Measurements from ENCODE around the gene ZDHHC8. TPM values are rescaled to one million over a fixed set of nuclear protein-coding genes. Genes with fewer than 3 reads are reported as not detected.

The ZDHHC8 gene
- total and polyA plus RNA-seq, 2 donors (not counting 1 experiment from before 2014, with no cell fraction given), result 94.4 to 96.9 TPM

- POLR2A ChIA-PET, result no interaction called here
Observed at GRCh38 chr22:20183823-20184222, 52.2 kb downstream of the ZDHHC8 start.

GRCh38 chr22:20184501-20185165, 53.0 kb downstream of the ZDHHC8 start:
- Mint-ChIP-seq H3K9me3 (ENCODE audit: insufficient read depth) (no peaks in the 10 kb centered on the region), H3K27me3 (no peaks in the 10 kb centered on the region), H3K27ac (no peak overlapping the region), H3K4me1 (no peaks in the 10 kb centered on the region), H3K4me3 (no peak overlapping the region)
- ChIA-PET POLR2A (no interaction called here), CTCF (no interaction called here)
- no peaks in the 10 kb centered on the region for H3K36me3 ChIP-seq (replicated peaks in 1 of 2; ENCODE audit: control extremely low read depth in 1 of 2, control insufficient read depth in 1 of 2, extremely low read depth in 1 of 2, insufficient read depth in 2 of 2, low read length in 1 of 2)
- ATAC-seq (ENCODE audit: low read depth) (no peak), DNase-seq (no peak)
- H3K4me2 ChIP-seq (replicated peaks; ENCODE audit: low read depth, low read length, poor library complexity, severe bottlenecking), result no peak overlapping the region
- H3K9me3 ChIP-seq (ENCODE audit: control extremely low read depth in 1 of 3, control insufficient read depth in 2 of 3, insufficient read depth in 1 of 3, low read length in 2 of 3), result no peaks in the 10 kb centered on the region
- no peak overlapping the region for H3K9ac ChIP-seq (ENCODE audit: low read length)
- H2AFZ ChIP-seq (ENCODE audit: insufficient read depth, low read depth, low read length, poor library complexity, severe bottlenecking), result no peak overlapping the region
- intact Hi-C loops (cut with micrococcal nuclease), result no loop called here
- H3K27me3 ChIP-seq (replicated peaks in 1 of 4; ENCODE audit: control extremely low read depth in 1 of 4, control insufficient read depth in 3 of 4, insufficient read depth in 4 of 4, low read length in 3 of 4), result no peaks in the 10 kb centered on the region
- WGBS (ENCODE audit: insufficient coverage), result 93% methylated on average over 16 of the region's 18 CpGs
- H3K27ac ChIP-seq (ENCODE audit: low read length in 2 of 2), result no peak overlapping the region
- no peaks in the 10 kb centered on the region for H4K20me1 ChIP-seq (ENCODE audit: control insufficient read depth, insufficient read depth, low read length, poor library complexity, severe bottlenecking)
- H3K4me3 ChIP-seq (ENCODE audit: control extremely low read depth in 1 of 5, extremely low read depth in 1 of 5, insufficient read depth in 1 of 5, low read depth in 2 of 5, low read length in 4 of 5), result no peak overlapping the region
- no peaks in the 10 kb centered on the region for H3K79me2 ChIP-seq (ENCODE audit: control insufficient read depth, insufficient read depth, low read length)
- no peak for TF ChIP-seq CTCF (IDR thresholded peaks at IDR 0.05)
- no peak for TF ChIP-seq EZH2 (IDR thresholded peaks at IDR 0.05; ENCODE audit: borderline replicate concordance, insufficient read depth, low read depth, low read length, poor library complexity, severe bottlenecking)
- no peaks in the 10 kb centered on the region for H3K4me1 ChIP-seq (ENCODE audit: control insufficient read depth in 2 of 2, insufficient read depth in 2 of 2, low read length in 2 of 2)

More at GRCh38 chr22:20183823-20184222, 52.2 kb downstream of the ZDHHC8 start:
- Mint-ChIP-seq H3K9me3 (ENCODE audit: insufficient read depth) (no peaks in the 10 kb centered on the region), H3K27ac (no peak overlapping the region), H3K27me3 (no peaks in the 10 kb centered on the region), H3K4me3 (no peak overlapping the region), H3K4me1 (no peaks in the 10 kb centered on the region)
- H2AFZ ChIP-seq (ENCODE audit: insufficient read depth, low read depth, low read length, poor library complexity, severe bottlenecking), result no peak overlapping the region
- H3K36me3 ChIP-seq (replicated peaks in 1 of 2; ENCODE audit: control extremely low read depth in 1 of 2, control insufficient read depth in 1 of 2, extremely low read depth in 1 of 2, insufficient read depth in 2 of 2, low read length in 1 of 2), result no peaks in the 10 kb centered on the region
- H3K9me3 ChIP-seq (ENCODE audit: control extremely low read depth in 1 of 3, control insufficient read depth in 2 of 3, insufficient read depth in 1 of 3, low read length in 2 of 3), result no peaks in the 10 kb centered on the region
- intact Hi-C loops (cut with micrococcal nuclease), result no loop called here
- no peaks in the 10 kb centered on the region for H4K20me1 ChIP-seq (ENCODE audit: control insufficient read depth, insufficient read depth, low read length, poor library complexity, severe bottlenecking)
- H3K27ac ChIP-seq (ENCODE audit: low read length in 2 of 2), result no peak overlapping the region
- H3K4me3 ChIP-seq (ENCODE audit: control extremely low read depth in 1 of 5, extremely low read depth in 1 of 5, insufficient read depth in 1 of 5, low read depth in 2 of 5, low read length in 4 of 5), result no peak overlapping the region
- H3K9ac ChIP-seq (ENCODE audit: low read length), result no peak overlapping the region
- no peak for ATAC-seq (ENCODE audit: low read depth)
- H3K79me2 ChIP-seq (ENCODE audit: control insufficient read depth, insufficient read depth, low read length), result no peaks in the 10 kb centered on the region
- H3K4me2 ChIP-seq (replicated peaks; ENCODE audit: low read depth, low read length, poor library complexity, severe bottlenecking), result no peak overlapping the region
- TF ChIP-seq CTCF (IDR thresholded peaks at IDR 0.05) (no peak), EZH2 (IDR thresholded peaks at IDR 0.05; ENCODE audit: borderline replicate concordance, insufficient read depth, low read depth, low read length, poor library complexity, severe bottlenecking) (no peak)
- no peaks in the 10 kb centered on the region for H3K4me1 ChIP-seq (ENCODE audit: control insufficient read depth in 2 of 2, insufficient read depth in 2 of 2, low read length in 2 of 2)
- CTCF ChIA-PET, result no interaction called here
- DNase-seq, result no peak
- no peaks in the 10 kb centered on the region for H3K27me3 ChIP-seq (replicated peaks in 1 of 4; ENCODE audit: control extremely low read depth in 1 of 4, control insufficient read depth in 3 of 4, insufficient read depth in 4 of 4, low read length in 3 of 4)
- WGBS (ENCODE audit: insufficient coverage), result 83% methylated on average over 6 of the region's 6 CpGs

All from B cell (primary cell).